Neural cell (in vitro differentiated cells): ENCODE measurements around the gene PDGFA. TPM values are rescaled to one million over a fixed set of nuclear protein-coding genes. Genes with fewer than 3 reads are reported as not detected.

Source experiments
- H2AFZ ChIP-seq: fragments of 200-600, 300-800 bp; sonication (generic), shearing (Covaris generic); 2 replicates; pipeline ENCODE4 v1.6.0; 2014; ENCODE audit warnings: low read depth, mild to moderate bottlenecking, antibody characterized with exemption, low read length, moderate library complexity
- H3F3A ChIP-seq: fragments of 200-600 bp; shearing (Covaris generic); 2 replicates; pipeline ENCODE4 v1.6.1; 2016; ENCODE audit warnings: mild to moderate bottlenecking, moderate library complexity, mixed read lengths, antibody characterized with exemption, low read length; ENCODE audit not compliant: insufficient read depth, poor library complexity, severe bottlenecking
- H3K27ac ChIP-seq: fragments of 200-600, 300-800 bp; sonication (generic), shearing (Covaris generic); 2 replicates; pipeline ENCODE4 v1.5.1; 2014; ENCODE audit warnings: mild to moderate bottlenecking, low read length, moderate library complexity
- H3K27me3 ChIP-seq: fragments of 300-800, 200-600 bp; sonication (generic), shearing (Covaris generic); 2 replicates; pipeline ENCODE4 v1.6.0; 2014; ENCODE audit warnings: mild to moderate bottlenecking, low read depth, low read length, moderate library complexity; ENCODE audit not compliant: insufficient read depth
- H3K36me3 ChIP-seq: fragments of 300-800, 200-600 bp; sonication (generic), shearing (Covaris generic); 2 replicates; pipeline ENCODE4 v1.5.1; 2014; ENCODE audit warnings: mild to moderate bottlenecking, antibody characterized with exemption, low read length, moderate library complexity; ENCODE audit not compliant: insufficient read depth
- H3K4me2 ChIP-seq: fragments of 300-800, 200-600 bp; sonication (generic), shearing (Covaris generic); 2 replicates; pipeline ENCODE4 v1.6.0; 2014; ENCODE audit warnings: mild to moderate bottlenecking, low read length
- H3K4me3 ChIP-seq: fragments of 300-800, 200-600 bp; sonication (generic), shearing (Covaris generic); 2 replicates; pipeline ENCODE4 v1.5.1; 2014; ENCODE audit warnings: mild to moderate bottlenecking, low read length, moderate library complexity
- H3K79me2 ChIP-seq: fragments of 200-600 bp; shearing (Covaris generic); replicated peaks from 2 replicates; pipeline ENCODE4 v1.6.0; 2014; ENCODE audit warnings: mild to moderate bottlenecking, low read length, moderate library complexity; ENCODE audit not compliant: insufficient read depth
- H3K9ac ChIP-seq: fragments of 300-800, 200-600 bp; sonication (generic), shearing (Covaris generic); 2 replicates; pipeline ENCODE4 v1.6.1; 2016; ENCODE audit warnings: mild to moderate bottlenecking, low read length, mixed read lengths
- H3K9me2 ChIP-seq: fragments of 200-600 bp; shearing (Covaris generic); 2 replicates; pipeline ENCODE4 v1.6.1; 2016; ENCODE audit warnings: mild to moderate bottlenecking, low read length, mixed read lengths; ENCODE audit not compliant: insufficient read depth
- H3K9me3 ChIP-seq: fragments of 200-600, 300-800 bp; sonication (generic), shearing (Covaris generic); 2 replicates; pipeline ENCODE4 v1.6.1; 2016; ENCODE audit warnings: mild to moderate bottlenecking, mixed run types, low read length, moderate library complexity, mixed read lengths
- H4K20me1 ChIP-seq: fragments of 200-600 bp; shearing (Covaris generic); 2 replicates; pipeline ENCODE4 v1.6.1; 2016; ENCODE audit warnings: mild to moderate bottlenecking, mixed run types; ENCODE audit not compliant: insufficient read depth
- CTCF ChIP-seq: fragments of 450-650 bp; IDR thresholded peaks from 2 replicates; pipeline ENCODE4 v1.5.1; 2014; ENCODE audit warnings: antibody characterized with exemption, mild to moderate bottlenecking, moderate library complexity; ENCODE audit not compliant: poor library complexity, severe bottlenecking
- EP300 ChIP-seq: fragments of 450-650 bp; conservative IDR thresholded peaks from 2 replicates; pipeline ENCODE4 v1.6.1; 2014; ENCODE audit warnings: antibody characterized with exemption, mild to moderate bottlenecking, moderate library complexity; ENCODE audit not compliant: poor library complexity, severe bottlenecking
- EZH2 ChIP-seq: fragments of 200-600, 300-800 bp; shearing (Covaris generic), sonication (generic); IDR thresholded peaks from 2 replicates; pipeline ENCODE4 v1.6.1; 2014; ENCODE audit warnings: antibody characterized with exemption, low read length, borderline replicate concordance, mild to moderate bottlenecking; ENCODE audit not compliant: insufficient read depth, poor library complexity, severe bottlenecking
- MXI1 ChIP-seq: fragments of 450-650 bp; conservative IDR thresholded peaks from 2 replicates; pipeline ENCODE4 v1.6.1; 2014; ENCODE audit warnings: antibody characterized with exemption, mild to moderate bottlenecking; ENCODE audit not compliant: poor library complexity, severe bottlenecking
- POLR2AphosphoS5 ChIP-seq: IDR thresholded peaks from 2 replicates; pipeline ENCODE4 v1.6.1; 2012
- RAD21 ChIP-seq: fragments of 450-650 bp; conservative IDR thresholded peaks from 2 replicates; pipeline ENCODE4 v1.6.1; 2014; ENCODE audit warnings: antibody characterized with exemption, mild to moderate bottlenecking, moderate library complexity
- SMC3 ChIP-seq: fragments of 450-650 bp; conservative IDR thresholded peaks from 2 replicates; pipeline ENCODE4 v1.6.1; 2014; ENCODE audit warnings: antibody characterized with exemption, mild to moderate bottlenecking, moderate library complexity; ENCODE audit not compliant: poor library complexity
- TAF1 ChIP-seq: IDR thresholded peaks from 2 replicates; pipeline ENCODE4 v1.6.1; 2012; ENCODE audit warnings: low read depth
- polyA plus RNA-seq: library from polyadenylated mRNA; depleted of rRNA; stranded (reverse); fragments of >200 nt; gene quantifications from 2 replicates; pipeline ENCODE4 v1.2.3, GENCODE V29; 2014
- TF ChIP-seq, protein P1 (sequence below): IDR thresholded peaks from 2 replicates; pipeline ENCODE4 v1.6.1; 2012; ENCODE audit warnings: borderline replicate concordance

The PDGFA gene
- polyA plus RNA-seq, 1 donor from 2014 or later = 4.1 TPM

- Histone ChIP-seq H3K4me3 (no peak overlapping the region), H4K20me1 (no peaks in the 10 kb centered on the region), H3F3A (no peaks in the 10 kb centered on the region), H3K27ac (no peak overlapping the region), H3K36me3 (no peaks in the 10 kb centered on the region), H3K79me2 (no peaks in the 10 kb centered on the region), H3K9me2 (no peaks in the 10 kb centered on the region), H2AFZ (no peak overlapping the region), H3K27me3 (no peaks in the 10 kb centered on the region), H3K9ac (no peak overlapping the region), H3K9me3 (no peaks in the 10 kb centered on the region), H3K4me2 (no peak overlapping the region)
- TF ChIP-seq, protein P1, sequence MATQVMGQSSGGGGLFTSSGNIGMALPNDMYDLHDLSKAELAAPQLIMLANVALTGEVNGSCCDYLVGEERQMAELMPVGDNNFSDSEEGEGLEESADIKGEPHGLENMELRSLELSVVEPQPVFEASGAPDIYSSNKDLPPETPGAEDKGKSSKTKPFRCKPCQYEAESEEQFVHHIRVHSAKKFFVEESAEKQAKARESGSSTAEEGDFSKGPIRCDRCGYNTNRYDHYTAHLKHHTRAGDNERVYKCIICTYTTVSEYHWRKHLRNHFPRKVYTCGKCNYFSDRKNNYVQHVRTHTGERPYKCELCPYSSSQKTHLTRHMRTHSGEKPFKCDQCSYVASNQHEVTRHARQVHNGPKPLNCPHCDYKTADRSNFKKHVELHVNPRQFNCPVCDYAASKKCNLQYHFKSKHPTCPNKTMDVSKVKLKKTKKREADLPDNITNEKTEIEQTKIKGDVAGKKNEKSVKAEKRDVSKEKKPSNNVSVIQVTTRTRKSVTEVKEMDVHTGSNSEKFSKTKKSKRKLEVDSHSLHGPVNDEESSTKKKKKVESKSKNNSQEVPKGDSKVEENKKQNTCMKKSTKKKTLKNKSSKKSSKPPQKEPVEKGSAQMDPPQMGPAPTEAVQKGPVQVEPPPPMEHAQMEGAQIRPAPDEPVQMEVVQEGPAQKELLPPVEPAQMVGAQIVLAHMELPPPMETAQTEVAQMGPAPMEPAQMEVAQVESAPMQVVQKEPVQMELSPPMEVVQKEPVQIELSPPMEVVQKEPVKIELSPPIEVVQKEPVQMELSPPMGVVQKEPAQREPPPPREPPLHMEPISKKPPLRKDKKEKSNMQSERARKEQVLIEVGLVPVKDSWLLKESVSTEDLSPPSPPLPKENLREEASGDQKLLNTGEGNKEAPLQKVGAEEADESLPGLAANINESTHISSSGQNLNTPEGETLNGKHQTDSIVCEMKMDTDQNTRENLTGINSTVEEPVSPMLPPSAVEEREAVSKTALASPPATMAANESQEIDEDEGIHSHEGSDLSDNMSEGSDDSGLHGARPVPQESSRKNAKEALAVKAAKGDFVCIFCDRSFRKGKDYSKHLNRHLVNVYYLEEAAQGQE = no peak
- TF ChIP-seq MXI1 (no peak), EZH2 (no peak), TAF1 (no peak), RAD21 (no peak), EP300 (no peak), POLR2AphosphoS5 (no peak), CTCF (no peak), SMC3 (no peak)
These were observed 41.9 kb downstream of the PDGFA start for GRCh38 chr7:477626-478220.

- no peaks in the 10 kb centered on the region for H3F3A ChIP-seq
- H3K4me2 ChIP-seq = no peak overlapping the region
- no peak overlapping the region for H3K27ac ChIP-seq
- H3K9me2 ChIP-seq = no peaks in the 10 kb centered on the region
- H3K27me3 ChIP-seq = no peaks in the 10 kb centered on the region
- H3K9ac ChIP-seq = no peak overlapping the region
- no peaks in the 10 kb centered on the region for H4K20me1 ChIP-seq
- H2AFZ ChIP-seq = no peak overlapping the region
- no peak overlapping the region for H3K4me3 ChIP-seq
- TF ChIP-seq POLR2AphosphoS5 = no peak
- no peak for TF ChIP-seq EP300
- TF ChIP-seq, protein P1 = no peak
- no peak for TF ChIP-seq TAF1
- TF ChIP-seq RAD21 = no peak
- no peak for TF ChIP-seq MXI1
- no peak for TF ChIP-seq SMC3
- TF ChIP-seq EZH2 = no peak
- TF ChIP-seq CTCF = no peak
- H3K9me3 ChIP-seq = no peaks in the 10 kb centered on the region
- no peaks in the 10 kb centered on the region for H3K36me3 ChIP-seq
- no peaks in the 10 kb centered on the region for H3K79me2 ChIP-seq
These were observed 42.8 kb downstream of the PDGFA start for GRCh38 chr7:476736-477360.
